GM18873 (cell line): Measurements from ENCODE around the gene PHOX2A.
A peak's percentile ranks its signal among the peaks of the same experiment; 100 is the strongest.
"Not testable (repeated sequence)": the region's sequence is repeated elsewhere in the genome, so short reads cannot be mapped to it uniquely, and the experiment has no call there.

Experiments used
- ATAC-seq: cut with Tn5 transposase; IDR thresholded peaks from one replicate; pipeline ENCODE4 v1.9.1; 2021; ENCODE audit warnings: mild to moderate bottlenecking, moderate library complexity, moderate number of reproducible peaks; ENCODE audit not compliant: unreplicated experiment, low FRiP score

The PHOX2A gene

GRCh38 chr11:72223615-72224563, 20.1 kb downstream of the PHOX2A start:
- ATAC-seq = peak; percentile 30

- peak; percentile 73 for ATAC-seq
These were observed 20.9 kb downstream of the PHOX2A start for GRCh38 chr11:72222907-72223614.

GRCh38 chr11:72222106-72222891, 21.7 kb downstream of the PHOX2A start:
- no peak for ATAC-seq

- ATAC-seq = no peak
These were observed 22.4 kb downstream of the PHOX2A start for GRCh38 chr11:72221386-72222075.

GRCh38 chr11:72220696-72221363, 23.1 kb downstream of the PHOX2A start:
- no peak for ATAC-seq

GRCh38 chr11:72218251-72218745, 25.7 kb downstream of the PHOX2A start:
- no peak for ATAC-seq

- ATAC-seq = no peak
These were observed 26.1 kb downstream of the PHOX2A start for GRCh38 chr11:72217841-72218240.

- no peak for ATAC-seq
These were observed 27.3 kb downstream of the PHOX2A start, which contains the start of gene FOLR2 for GRCh38 chr11:72216638-72217037. Gene FOLR2 (plus strand): TSS chr11:72216794. CDS start chr11:72218585, 1,791 bp downstream.

GRCh38 chr11:72209101-72209500, 34.9 kb downstream of the PHOX2A start:
- ATAC-seq = no peak

GRCh38 chr11:72208281-72208680, 35.7 kb downstream of the PHOX2A start:
- no peak for ATAC-seq

GRCh38 chr11:72206794-72207193, 37.2 kb downstream of the PHOX2A start:
- not testable (repeated sequence) for ATAC-seq

- ATAC-seq = no peak
These were observed 39.1 kb downstream of the PHOX2A start for GRCh38 chr11:72204886-72205285.

GRCh38 chr11:72203163-72203562, 40.8 kb downstream of the PHOX2A start:
- no peak for ATAC-seq

- no peak for ATAC-seq
These were observed 41.4 kb downstream of the PHOX2A start for GRCh38 chr11:72202571-72202970.

GRCh38 chr11:72201445-72201844, 42.5 kb downstream of the PHOX2A start:
- ATAC-seq = not testable (repeated sequence)

- no peak for ATAC-seq
These were observed 48.3 kb downstream of the PHOX2A start for GRCh38 chr11:72195518-72196270.

GRCh38 chr11:72191961-72192381, 52.0 kb downstream of the PHOX2A start, which contains the start of gene FOLR1:
Gene FOLR1 (plus strand): TSS chr11:72192140. CDS start chr11:72192174, 34 bp downstream.
- no peak for ATAC-seq

GRCh38 chr11:72190631-72191071, 53.3 kb downstream of the PHOX2A start:
- ATAC-seq = no peak
